HL-60 (cell line): ENCODE measurements around the gene ZSCAN30.

Experiments
- DNase-seq, 2 experiments: peaks; one replicate each; pipeline ENCODE4 v3.0.0-alpha.2; 2010 to 2020; ENCODE audit warnings: low read depth in 1 of 2, low spot score in 1 of 2
- H3K27ac ChIP-seq: fragments of 250-450 bp; sonication (Bioruptor Pico); replicated peaks from 2 replicates; pipeline ENCODE4 v1.5.1; 2020; ENCODE audit warnings: mild to moderate bottlenecking, moderate library complexity
- H3K27me3 ChIP-seq: fragments of 250-450 bp; sonication (Bioruptor Pico); 2 replicates; pipeline ENCODE4 v1.5.1; 2021; ENCODE audit warnings: mild to moderate bottlenecking, moderate library complexity; ENCODE audit not compliant: insufficient read depth, poor library complexity, severe bottlenecking
- H3K4me3 ChIP-seq: replicated peaks from 2 replicates; pipeline ENCODE4 v1.5.1; 2011; ENCODE audit warnings: mild to moderate bottlenecking, control low read depth, low read length; ENCODE audit not compliant: insufficient read depth
- CTCF ChIP-seq: IDR thresholded peaks from one replicate; pipeline ENCODE4 v1.5.1; 2011; ENCODE audit warnings: low read length, control low read depth, inconsistent platforms; ENCODE audit not compliant: insufficient read depth
- GABPA ChIP-seq: IDR thresholded peaks from 2 replicates; pipeline ENCODE4 v1.6.1; 2012; ENCODE audit warnings: low read depth
- POLR2AphosphoS5 ChIP-seq: IDR thresholded peaks from 2 replicates; pipeline ENCODE4 v1.6.1; 2012; ENCODE audit warnings: low read depth
- SPI1 ChIP-seq: IDR thresholded peaks from 2 replicates; pipeline ENCODE4 v1.6.1; 2012; ENCODE audit warnings: low read depth, mild to moderate bottlenecking, borderline replicate concordance
- TF ChIP-seq, protein P1 (sequence below): IDR thresholded peaks from 2 replicates; pipeline ENCODE4 v1.6.1; 2012; ENCODE audit warnings: low read depth; ENCODE audit not compliant: insufficient replicate concordance

The ZSCAN30 gene

GRCh38 chr18:35242426-35242825 is 47.6 kb downstream of the ZSCAN30 start:
- TF ChIP-seq POLR2AphosphoS5 (no peak), GABPA (no peak), SPI1 (no peak), CTCF (no peak)
- TF ChIP-seq, protein P1, sequence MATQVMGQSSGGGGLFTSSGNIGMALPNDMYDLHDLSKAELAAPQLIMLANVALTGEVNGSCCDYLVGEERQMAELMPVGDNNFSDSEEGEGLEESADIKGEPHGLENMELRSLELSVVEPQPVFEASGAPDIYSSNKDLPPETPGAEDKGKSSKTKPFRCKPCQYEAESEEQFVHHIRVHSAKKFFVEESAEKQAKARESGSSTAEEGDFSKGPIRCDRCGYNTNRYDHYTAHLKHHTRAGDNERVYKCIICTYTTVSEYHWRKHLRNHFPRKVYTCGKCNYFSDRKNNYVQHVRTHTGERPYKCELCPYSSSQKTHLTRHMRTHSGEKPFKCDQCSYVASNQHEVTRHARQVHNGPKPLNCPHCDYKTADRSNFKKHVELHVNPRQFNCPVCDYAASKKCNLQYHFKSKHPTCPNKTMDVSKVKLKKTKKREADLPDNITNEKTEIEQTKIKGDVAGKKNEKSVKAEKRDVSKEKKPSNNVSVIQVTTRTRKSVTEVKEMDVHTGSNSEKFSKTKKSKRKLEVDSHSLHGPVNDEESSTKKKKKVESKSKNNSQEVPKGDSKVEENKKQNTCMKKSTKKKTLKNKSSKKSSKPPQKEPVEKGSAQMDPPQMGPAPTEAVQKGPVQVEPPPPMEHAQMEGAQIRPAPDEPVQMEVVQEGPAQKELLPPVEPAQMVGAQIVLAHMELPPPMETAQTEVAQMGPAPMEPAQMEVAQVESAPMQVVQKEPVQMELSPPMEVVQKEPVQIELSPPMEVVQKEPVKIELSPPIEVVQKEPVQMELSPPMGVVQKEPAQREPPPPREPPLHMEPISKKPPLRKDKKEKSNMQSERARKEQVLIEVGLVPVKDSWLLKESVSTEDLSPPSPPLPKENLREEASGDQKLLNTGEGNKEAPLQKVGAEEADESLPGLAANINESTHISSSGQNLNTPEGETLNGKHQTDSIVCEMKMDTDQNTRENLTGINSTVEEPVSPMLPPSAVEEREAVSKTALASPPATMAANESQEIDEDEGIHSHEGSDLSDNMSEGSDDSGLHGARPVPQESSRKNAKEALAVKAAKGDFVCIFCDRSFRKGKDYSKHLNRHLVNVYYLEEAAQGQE, result no peak
- no peak overlapping the region for H3K27ac ChIP-seq
- DNase-seq, result no peak
- no peak overlapping the region for H3K4me3 ChIP-seq
- no peaks in the 10 kb centered on the region for H3K27me3 ChIP-seq

DNA sequence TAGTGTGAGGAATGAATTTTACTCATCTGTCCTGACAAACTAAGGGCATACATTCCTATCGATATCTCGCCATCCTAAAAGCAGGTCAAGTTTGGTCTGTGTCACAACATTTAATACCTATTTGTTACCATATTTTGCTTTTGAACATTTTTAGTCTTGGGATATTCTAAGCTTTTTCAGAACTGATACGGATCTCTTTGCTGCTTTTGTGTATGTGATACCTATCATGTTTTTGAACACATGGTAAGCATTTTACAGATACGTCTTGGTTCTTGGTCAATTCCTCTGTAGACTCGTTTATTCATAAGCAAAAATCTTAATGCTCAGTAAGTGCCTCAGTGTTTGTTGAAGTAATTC is 48.6 kb downstream of the ZSCAN30 start:
- peak overlapping the region; percentile 96 for H3K27ac ChIP-seq
- H3K27me3 ChIP-seq, result no peaks in the 10 kb centered on the region
- DNase-seq, result no peak
- TF ChIP-seq POLR2AphosphoS5 (no peak), CTCF (no peak), SPI1 (no peak), GABPA (no peak)
- TF ChIP-seq, protein P1, result no peak
- H3K4me3 ChIP-seq, result peak overlapping the region; percentile 75

DNA sequence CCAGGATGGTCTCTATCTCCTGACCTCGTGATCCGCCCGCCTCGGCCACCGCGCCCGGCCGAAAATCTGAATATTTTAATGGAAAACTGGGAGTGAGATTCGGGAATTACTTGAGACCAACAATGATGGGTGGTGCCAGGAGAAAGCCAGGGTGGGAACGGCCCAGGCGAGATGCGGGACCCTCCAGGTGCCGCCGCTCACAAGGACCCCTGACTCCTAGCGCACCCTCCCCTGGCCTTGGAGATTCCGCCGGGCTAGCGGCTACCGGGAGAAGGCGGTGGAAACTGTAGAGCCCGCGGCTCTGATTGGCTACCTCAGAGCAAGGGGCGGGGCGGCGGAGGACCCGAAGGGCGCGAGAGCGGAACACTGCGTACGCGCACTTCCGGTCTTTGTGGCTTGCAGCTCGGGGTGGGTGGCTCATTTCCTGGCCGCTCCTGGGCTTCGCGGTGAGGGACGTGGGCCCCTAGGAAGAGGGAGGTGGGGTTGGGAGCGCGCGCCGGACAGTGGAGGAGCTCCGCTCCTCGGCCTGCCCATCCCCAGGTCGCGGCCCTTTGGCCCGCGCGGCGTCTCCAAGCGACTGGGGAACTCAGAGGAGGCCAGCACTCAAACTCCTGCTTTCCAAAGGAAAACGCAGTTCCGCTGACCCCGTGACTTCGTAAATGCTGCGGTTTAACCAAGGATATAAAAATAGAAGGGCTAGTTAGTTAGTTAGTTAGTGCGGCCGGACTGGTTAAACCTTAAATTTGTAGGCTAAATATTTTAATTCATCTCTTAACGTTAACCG is 49.2 kb downstream of the ZSCAN30 start, which contains the start of gene ZNF397:
ZNF397 (plus strand) TSS at position 371 of the 784 bp plus-strand sequence. CDS start 1,437 bp downstream, outside the sequence.
- peak; percentile 66; the same call in 1 of the 2 replicates for TF ChIP-seq SPI1
- no peak for TF ChIP-seq CTCF
- TF ChIP-seq POLR2AphosphoS5, result peak; percentile 96
- peak; percentile 87 for TF ChIP-seq GABPA
- TF ChIP-seq, protein P1, result peak; percentile 73
- DNase-seq, result peak; percentile 96 to 99
- H3K4me3 ChIP-seq, result peak within 1 kb of the TSS; percentile 75
- H3K27ac ChIP-seq, result peak within 1 kb of the TSS; percentile 96
- no peaks in the 10 kb centered on the region for H3K27me3 ChIP-seq
